K562 (cell line): ENCODE results near the gene GPRIN1.

Experiments used
- CBX2 ChIP-seq: fragments of 200-600 bp; sonication (generic); IDR thresholded peaks from one replicate; pipeline ENCODE4 v1.6.1; 2012; ENCODE audit warnings: mild to moderate bottlenecking, low read length, inconsistent platforms; ENCODE audit not compliant: insufficient read depth, poor library complexity, severe bottlenecking
- SIN3A ChIP-seq, 2 experiments: fragments of 150-350 bp in 1 of 2; IDR thresholded peaks; 2 replicates each; pipeline ENCODE4 v1.6.1; 2011 to 2016; ENCODE audit warnings: borderline replicate concordance in 2 of 2, low read depth in 2 of 2, low read length in 2 of 2, mild to moderate bottlenecking in 2 of 2, moderate library complexity in 2 of 2; ENCODE audit not compliant: control insufficient read depth in 1 of 2

GRCh38 chr5:176656467-176656990 is 46.6 kb upstream of the GPRIN1 start:
- TF ChIP-seq CBX2, result no peak
- TF ChIP-seq SIN3A (IDR thresholded peaks at IDR 0.05; ENCODE audit: borderline replicate concordance in 2 of 2, control insufficient read depth in 1 of 2, low read depth in 2 of 2, low read length in 2 of 2), result no peak
